ENCODE data around the gene SNRNP70.
"Not testable (repeated sequence)": the region's sequence is repeated elsewhere in the genome, so short reads cannot be mapped to it uniquely, and the experiment has no call there.

The SNRNP70 gene

GRCh38 chr19:49136771-49137171, 51.5 kb downstream of the SNRNP70 start:
- TF ChIP-seq CTCF (IDR thresholded peaks at IDR 0.05), result no peak
- H3K27me3 Mint-ChIP-seq (ENCODE audit: low read depth, poor library complexity), result peaks cover 3% of the 10 kb centered on the region
- DNase-seq, result no peak
- H3K4me3 Mint-ChIP-seq, result no peak overlapping the region
- H3K4me1 Mint-ChIP-seq, result peaks cover 22% of the 10 kb centered on the region
- peaks cover 47% of the 10 kb centered on the region for H3K36me3 Mint-ChIP-seq (ENCODE audit: low read depth)
- H3K27ac Mint-ChIP-seq, result no peak overlapping the region
- peaks cover 5% of the 10 kb centered on the region for H3K9me3 Mint-ChIP-seq

- peak overlapping the region; percentile 64 for H3K4me3 Mint-ChIP-seq
- H3K9me3 Mint-ChIP-seq, result no peaks in the 10 kb centered on the region
- peaks cover 3% of the 10 kb centered on the region for H3K27me3 Mint-ChIP-seq (ENCODE audit: low read depth, poor library complexity)
- TF ChIP-seq CTCF (IDR thresholded peaks at IDR 0.05), result no peak
- peaks cover 43% of the 10 kb centered on the region for H3K4me1 Mint-ChIP-seq
- DNase-seq, result no peak
- peaks cover 15% of the 10 kb centered on the region for H3K36me3 Mint-ChIP-seq (ENCODE audit: low read depth)
- no peak overlapping the region for H3K27ac Mint-ChIP-seq
Measured at GRCh38 chr19:49140951-49141350, 55.7 kb downstream of the SNRNP70 start.

- TF ChIP-seq CTCF (IDR thresholded peaks at IDR 0.05), result no peak
- Mint-ChIP-seq H3K27ac (no peak overlapping the region), H3K36me3 (ENCODE audit: low read depth) (peaks cover 13% of the 10 kb centered on the region), H3K27me3 (ENCODE audit: low read depth, poor library complexity) (peaks cover 5% of the 10 kb centered on the region), H3K4me1 (peaks cover 44% of the 10 kb centered on the region), H3K9me3 (no peaks in the 10 kb centered on the region), H3K4me3 (peak overlapping the region; percentile 64)
- DNase-seq, result no peak
Measured at GRCh38 chr19:49141352-49141751, 56.1 kb downstream of the SNRNP70 start.

GRCh38 chr19:49142866-49143335, 57.6 kb downstream of the SNRNP70 start:
- H3K4me1 Mint-ChIP-seq, result peaks cover 48% of the 10 kb centered on the region
- peak; percentile 95 for DNase-seq

GRCh38 chr19:49145573-49146407, 60.5 kb downstream of the SNRNP70 start:
- peak overlapping the region; percentile 43 for H3K27ac Mint-ChIP-seq

More at GRCh38 chr19:49142866-49143335, 57.6 kb downstream of the SNRNP70 start:
- TF ChIP-seq CTCF (IDR thresholded peaks at IDR 0.05), result no peak
- H3K27me3 Mint-ChIP-seq (ENCODE audit: low read depth, poor library complexity), result peaks cover 6% of the 10 kb centered on the region
- H3K9me3 Mint-ChIP-seq, result no peaks in the 10 kb centered on the region
- peaks cover under 1% of the 10 kb centered on the region for H3K36me3 Mint-ChIP-seq (ENCODE audit: low read depth)
- peak overlapping the region; percentile 90 for H3K4me3 Mint-ChIP-seq
- H3K27ac Mint-ChIP-seq, result no peak overlapping the region

GRCh38 chr19:49146408-49146770, 61.1 kb downstream of the SNRNP70 start:
- not testable (repeated sequence) for H3K27ac Mint-ChIP-seq; H3K9me3 Mint-ChIP-seq; H3K27me3 Mint-ChIP-seq (ENCODE audit: low read depth, poor library complexity); H3K36me3 Mint-ChIP-seq (ENCODE audit: low read depth); DNase-seq
- H3K4me3 Mint-ChIP-seq, result peak overlapping the region; percentile 81
- H3K4me1 Mint-ChIP-seq, result peaks cover 61% of the 10 kb centered on the region

More at GRCh38 chr19:49145573-49146407, 60.5 kb downstream of the SNRNP70 start:
- Mint-ChIP-seq H3K4me3 (peak overlapping the region; percentile 81), H3K36me3 (ENCODE audit: low read depth) (no peaks in the 10 kb centered on the region), H3K27me3 (ENCODE audit: low read depth, poor library complexity) (peaks cover 6% of the 10 kb centered on the region), H3K4me1 (peaks cover 62% of the 10 kb centered on the region), H3K9me3 (no peaks in the 10 kb centered on the region)
- peak; percentile 89 for TF ChIP-seq CTCF (IDR thresholded peaks at IDR 0.05)
- DNase-seq, result peak; percentile 94
